SK-N-SH (cell line): ENCODE data around the gene CLPX.

Experiments
- RAD21 ChIP-seq: IDR thresholded peaks from 2 replicates; pipeline ENCODE4 v1.6.1; 2012; ENCODE audit warnings: mild to moderate bottlenecking, low read length
- TF ChIP-seq, protein P1 (sequence below): fragments of 200-600 bp; sonication (generic); IDR thresholded peaks from 2 replicates; pipeline ENCODE4 v1.6.1; 2017; ENCODE audit warnings: antibody characterized with exemption, mild to moderate bottlenecking, moderate library complexity
- TF ChIP-seq, protein P2 (sequence below): IDR thresholded peaks from 2 replicates; pipeline ENCODE4 v1.4.0; 2012; ENCODE audit warnings: low read depth

DNA sequence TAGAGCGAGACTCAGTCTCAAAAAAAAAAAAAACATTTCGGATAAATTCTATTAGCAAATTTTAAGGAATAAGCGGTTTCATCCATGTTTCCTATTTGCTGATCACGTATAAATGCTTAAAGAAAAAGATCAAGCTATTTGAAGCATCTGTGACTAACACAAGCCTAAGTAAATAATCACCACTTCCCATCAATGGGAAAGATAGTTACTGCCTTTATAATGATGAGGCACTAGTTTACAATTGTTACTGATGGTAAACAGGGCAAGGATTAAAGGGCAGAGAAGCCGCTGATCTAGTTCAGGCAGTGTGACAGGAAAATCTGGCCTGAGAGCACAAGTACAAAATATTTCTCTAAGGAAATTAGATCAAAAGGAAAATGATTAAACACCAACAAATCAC is 13.7 kb downstream of the CLPX start:
- TF ChIP-seq, protein P1, sequence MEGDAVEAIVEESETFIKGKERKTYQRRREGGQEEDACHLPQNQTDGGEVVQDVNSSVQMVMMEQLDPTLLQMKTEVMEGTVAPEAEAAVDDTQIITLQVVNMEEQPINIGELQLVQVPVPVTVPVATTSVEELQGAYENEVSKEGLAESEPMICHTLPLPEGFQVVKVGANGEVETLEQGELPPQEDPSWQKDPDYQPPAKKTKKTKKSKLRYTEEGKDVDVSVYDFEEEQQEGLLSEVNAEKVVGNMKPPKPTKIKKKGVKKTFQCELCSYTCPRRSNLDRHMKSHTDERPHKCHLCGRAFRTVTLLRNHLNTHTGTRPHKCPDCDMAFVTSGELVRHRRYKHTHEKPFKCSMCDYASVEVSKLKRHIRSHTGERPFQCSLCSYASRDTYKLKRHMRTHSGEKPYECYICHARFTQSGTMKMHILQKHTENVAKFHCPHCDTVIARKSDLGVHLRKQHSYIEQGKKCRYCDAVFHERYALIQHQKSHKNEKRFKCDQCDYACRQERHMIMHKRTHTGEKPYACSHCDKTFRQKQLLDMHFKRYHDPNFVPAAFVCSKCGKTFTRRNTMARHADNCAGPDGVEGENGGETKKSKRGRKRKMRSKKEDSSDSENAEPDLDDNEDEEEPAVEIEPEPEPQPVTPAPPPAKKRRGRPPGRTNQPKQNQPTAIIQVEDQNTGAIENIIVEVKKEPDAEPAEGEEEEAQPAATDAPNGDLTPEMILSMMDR, result no peak
- TF ChIP-seq, protein P2, sequence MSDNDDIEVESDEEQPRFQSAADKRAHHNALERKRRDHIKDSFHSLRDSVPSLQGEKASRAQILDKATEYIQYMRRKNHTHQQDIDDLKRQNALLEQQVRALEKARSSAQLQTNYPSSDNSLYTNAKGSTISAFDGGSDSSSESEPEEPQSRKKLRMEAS, result no peak
- no peak for TF ChIP-seq RAD21
